HepG2 (cell line): Measurements from ENCODE around the gene TPP2. TPM values are rescaled to one million over a fixed set of nuclear protein-coding genes. Genes with fewer than 3 reads are reported as not detected.

ENCODE experiments used
- AKAP8 ChIP-seq: sonication (generic); formaldehyde crosslinking; IDR thresholded peaks from 2 replicates; pipeline ENCODE4 v1.5.1; 2020; ENCODE audit warnings: mild to moderate bottlenecking, missing genetic modification reagents
- BCL6 ChIP-seq: IDR thresholded peaks from 2 replicates; pipeline ENCODE4 v1.6.1; 2016; ENCODE audit warnings: missing genetic modification reagents, missing compliant biosample characterization
- CCDC6 ChIP-seq: sonication (generic); formaldehyde crosslinking; IDR thresholded peaks from 2 replicates; pipeline ENCODE4 v1.8.1; 2022; ENCODE audit warnings: mild to moderate bottlenecking, missing genetic modification reagents, moderate library complexity
- CEBPG ChIP-seq: IDR thresholded peaks from 2 replicates; pipeline ENCODE4 v1.6.1; 2016
- FOXO1 ChIP-seq: sonication (generic); formaldehyde crosslinking; IDR thresholded peaks from 2 replicates; pipeline ENCODE4 v1.4.0; 2020; ENCODE audit warnings: missing genetic modification reagents
- HNRNPUL1 ChIP-seq: fragments of 200-400 bp; formaldehyde crosslinking; IDR thresholded peaks from 2 replicates; pipeline ENCODE4 v1.6.1; 2017; ENCODE audit warnings: low read depth, mild to moderate bottlenecking, low read length, moderate library complexity
- IRF2 ChIP-seq: IDR thresholded peaks from 2 replicates; pipeline ENCODE4 v1.6.1; 2018; ENCODE audit warnings: missing genetic modification reagents, missing compliant biosample characterization
- MXD4 ChIP-seq: IDR thresholded peaks from 2 replicates; pipeline ENCODE4 v1.6.1; 2016; ENCODE audit warnings: mild to moderate bottlenecking, missing biosample characterization, missing genetic modification reagents
- NFIB ChIP-seq: sonication (generic); formaldehyde crosslinking; IDR thresholded peaks from 2 replicates; pipeline ENCODE4 v1.9.0; 2021; ENCODE audit warnings: missing genetic modification reagents, mild to moderate bottlenecking, borderline replicate concordance
- SAP130 ChIP-seq: IDR thresholded peaks from 2 replicates; pipeline ENCODE4 v1.6.1; 2016; ENCODE audit warnings: low read depth
- SUZ12 ChIP-seq: fragments of 150-350 bp; IDR thresholded peaks from 2 replicates; pipeline ENCODE4 v1.6.1; 2014; ENCODE audit warnings: low read depth, low read length
- TEAD3 ChIP-seq: optimal IDR thresholded peaks from 2 replicates; pipeline ENCODE3; 2016; ENCODE audit warnings: borderline replicate concordance
- ZMYM3 ChIP-seq: sonication (generic); formaldehyde crosslinking; IDR thresholded peaks from 2 replicates; pipeline ENCODE4 v1.5.1; 2020; ENCODE audit warnings: mild to moderate bottlenecking, missing genetic modification reagents
- ZNF253 ChIP-seq: sonication (generic); formaldehyde crosslinking; IDR thresholded peaks from 2 replicates; pipeline ENCODE4 v1.8.0; 2022; ENCODE audit warnings: mild to moderate bottlenecking, missing genetic modification reagents, borderline replicate concordance
- ZNF260 ChIP-seq: sonication (generic); formaldehyde crosslinking; IDR thresholded peaks from 2 replicates; pipeline ENCODE4 v1.4.0; 2020; ENCODE audit warnings: missing genetic modification reagents, low read depth, mild to moderate bottlenecking, borderline replicate concordance
- ZNF350 ChIP-seq: sonication (generic); formaldehyde crosslinking; IDR thresholded peaks from 2 replicates; pipeline ENCODE4 v1.4.0; 2020; ENCODE audit warnings: mild to moderate bottlenecking, low read depth, missing genetic modification reagents, borderline replicate concordance
- ZNF501 ChIP-seq: sonication (generic); formaldehyde crosslinking; IDR thresholded peaks from 2 replicates; pipeline ENCODE4 v1.5.1; 2020; ENCODE audit warnings: mild to moderate bottlenecking, moderate library complexity, missing genetic modification reagents
- ZNF607 ChIP-seq: sonication (generic); formaldehyde crosslinking; IDR thresholded peaks from 2 replicates; pipeline ENCODE4 v1.5.1; 2020; ENCODE audit warnings: missing genetic modification reagents, mild to moderate bottlenecking, borderline replicate concordance
- ZNF737 ChIP-seq: sonication (generic); formaldehyde crosslinking; IDR thresholded peaks from 2 replicates; pipeline ENCODE4 v1.5.0; 2020; ENCODE audit warnings: missing genetic modification reagents, mild to moderate bottlenecking, borderline replicate concordance
- polyA plus RNA-seq, 8 experiments: library from polyadenylated mRNA; depleted of rRNA in 3 of 8; stranded (reverse) in 7 of 8; unstranded in 1 of 8; fragments of >200 nt; fragmentation: Illumina TruSeq in 4 of 8; extraction: Trizol in 4 of 8; gene quantifications; 2 replicates each; pipeline versions ENCODE4 v1.2.1 to v1.2.3, GENCODE V29; 2011 to 2016; ENCODE audit warnings: low read depth in 4 of 8, missing spikeins in 1 of 8, mixed read lengths in 1 of 8; ENCODE audit not compliant: insufficient read depth in 1 of 8
- total RNA-seq, 5 experiments: library from RNA; depleted of rRNA; stranded (reverse); fragments of >200 nt; fragmentation: Illumina TruSeq; extraction: Trizol; gene quantifications; 2 replicates each; pipeline ENCODE4 v1.2.3, GENCODE V29; 2016; ENCODE audit warnings: low read depth in 1 of 5
- TF ChIP-seq, protein P1 (sequence below): sonication (generic); formaldehyde crosslinking; IDR thresholded peaks from 2 replicates; pipeline ENCODE4 v1.4.0; 2020; ENCODE audit warnings: mild to moderate bottlenecking, low read depth, missing genetic modification reagents
- TF ChIP-seq, protein P2 (sequence below): fragments of 450-650 bp; IDR thresholded peaks from 2 replicates; pipeline ENCODE4 v1.6.1; 2017
- TF ChIP-seq, protein P3 (sequence below): sonication (generic); formaldehyde crosslinking; IDR thresholded peaks from 2 replicates; pipeline ENCODE4 v1.4.0; 2020; ENCODE audit warnings: missing genetic modification reagents, borderline replicate concordance
- TF ChIP-seq, protein P4 (sequence below): sonication (generic); formaldehyde crosslinking; IDR thresholded peaks from 2 replicates; pipeline ENCODE4 v1.4.0; 2020; ENCODE audit warnings: missing genetic modification reagents

The TPP2 gene
- total and polyA plus RNA-seq, 2 of the 13 experiments (the other 11 are each of a cell fraction or from before 2014, with no cell fraction given), result 16.4 to 52.1 TPM

DNA sequence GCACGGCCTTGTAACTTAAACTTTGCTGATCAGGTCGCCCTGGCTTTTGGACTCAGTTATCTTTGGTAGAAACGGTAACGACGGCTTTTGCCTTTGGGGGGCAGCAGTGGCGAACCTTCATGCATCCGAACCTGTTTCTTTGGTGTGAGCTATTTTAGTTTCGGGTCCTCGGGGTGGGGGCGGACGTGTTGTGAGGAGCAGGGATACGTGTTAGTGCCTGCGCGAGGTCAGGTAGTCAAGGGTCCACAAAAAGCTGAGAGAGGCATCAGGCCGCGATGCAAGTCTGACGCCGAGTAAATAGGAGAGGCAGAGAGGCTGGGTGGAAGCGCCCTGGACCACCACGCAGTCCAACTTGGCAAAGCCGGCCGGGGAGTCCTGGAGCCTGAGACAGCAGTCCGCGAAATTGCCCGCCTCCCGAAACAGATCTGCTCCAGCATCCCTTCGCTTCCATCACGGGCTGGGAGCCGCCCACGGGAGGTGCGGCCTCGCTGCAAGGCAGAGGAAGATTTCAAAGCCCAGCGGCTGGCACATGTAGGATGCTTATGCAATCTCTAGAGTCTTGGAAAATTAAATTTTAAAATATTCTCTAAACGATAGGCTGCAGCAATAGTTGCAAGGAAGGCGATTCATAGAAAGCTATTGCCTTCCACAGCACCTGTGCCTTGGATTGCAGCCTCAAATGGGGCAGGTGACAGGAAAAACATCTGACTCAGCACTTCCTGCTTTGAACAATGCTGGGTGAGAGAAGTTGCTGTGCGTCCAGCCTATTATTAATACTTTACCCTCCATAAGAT lies 4.6 kb upstream of the TPP2 start (continued):
- no peak for TF ChIP-seq ZNF260
- no peak; the same call in 1 of the 2 replicates for TF ChIP-seq FOXO1
- TF ChIP-seq MXD4 (CRISPR knock-in tag), result 0 out of 2 replicates have a peak, but pooled peaks have one; percentile 60
- TF ChIP-seq, protein P1, sequence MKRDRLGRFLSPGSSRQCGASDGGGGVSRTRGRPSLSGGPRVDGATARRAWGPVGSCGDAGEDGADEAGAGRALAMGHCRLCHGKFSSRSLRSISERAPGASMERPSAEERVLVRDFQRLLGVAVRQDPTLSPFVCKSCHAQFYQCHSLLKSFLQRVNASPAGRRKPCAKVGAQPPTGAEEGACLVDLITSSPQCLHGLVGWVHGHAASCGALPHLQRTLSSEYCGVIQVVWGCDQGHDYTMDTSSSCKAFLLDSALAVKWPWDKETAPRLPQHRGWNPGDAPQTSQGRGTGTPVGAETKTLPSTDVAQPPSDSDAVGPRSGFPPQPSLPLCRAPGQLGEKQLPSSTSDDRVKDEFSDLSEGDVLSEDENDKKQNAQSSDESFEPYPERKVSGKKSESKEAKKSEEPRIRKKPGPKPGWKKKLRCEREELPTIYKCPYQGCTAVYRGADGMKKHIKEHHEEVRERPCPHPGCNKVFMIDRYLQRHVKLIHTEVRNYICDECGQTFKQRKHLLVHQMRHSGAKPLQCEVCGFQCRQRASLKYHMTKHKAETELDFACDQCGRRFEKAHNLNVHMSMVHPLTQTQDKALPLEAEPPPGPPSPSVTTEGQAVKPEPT (CRISPR knock-in tag), result no peak
- TF ChIP-seq, protein P2, sequence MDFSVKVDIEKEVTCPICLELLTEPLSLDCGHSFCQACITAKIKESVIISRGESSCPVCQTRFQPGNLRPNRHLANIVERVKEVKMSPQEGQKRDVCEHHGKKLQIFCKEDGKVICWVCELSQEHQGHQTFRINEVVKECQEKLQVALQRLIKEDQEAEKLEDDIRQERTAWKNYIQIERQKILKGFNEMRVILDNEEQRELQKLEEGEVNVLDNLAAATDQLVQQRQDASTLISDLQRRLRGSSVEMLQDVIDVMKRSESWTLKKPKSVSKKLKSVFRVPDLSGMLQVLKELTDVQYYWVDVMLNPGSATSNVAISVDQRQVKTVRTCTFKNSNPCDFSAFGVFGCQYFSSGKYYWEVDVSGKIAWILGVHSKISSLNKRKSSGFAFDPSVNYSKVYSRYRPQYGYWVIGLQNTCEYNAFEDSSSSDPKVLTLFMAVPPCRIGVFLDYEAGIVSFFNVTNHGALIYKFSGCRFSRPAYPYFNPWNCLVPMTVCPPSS, result no peak
- TF ChIP-seq ZNF253 (CRISPR knock-in tag), result no peak
- no peak for TF ChIP-seq AKAP8 (CRISPR knock-in tag)
- peak; percentile 64 for TF ChIP-seq CEBPG
- TF ChIP-seq, protein P3, sequence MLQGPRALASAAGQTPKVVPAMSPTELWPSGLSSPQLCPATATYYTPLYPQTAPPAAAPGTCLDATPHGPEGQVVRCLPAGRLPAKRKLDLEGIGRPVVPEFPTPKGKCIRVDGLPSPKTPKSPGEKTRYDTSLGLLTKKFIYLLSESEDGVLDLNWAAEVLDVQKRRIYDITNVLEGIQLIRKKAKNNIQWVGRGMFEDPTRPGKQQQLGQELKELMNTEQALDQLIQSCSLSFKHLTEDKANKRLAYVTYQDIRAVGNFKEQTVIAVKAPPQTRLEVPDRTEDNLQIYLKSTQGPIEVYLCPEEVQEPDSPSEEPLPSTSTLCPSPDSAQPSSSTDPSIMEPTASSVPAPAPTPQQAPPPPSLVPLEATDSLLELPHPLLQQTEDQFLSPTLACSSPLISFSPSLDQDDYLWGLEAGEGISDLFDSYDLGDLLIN (CRISPR knock-in tag), result no peak
- no peak for TF ChIP-seq SUZ12
- TF ChIP-seq NFIB, result no peak
- TF ChIP-seq TEAD3 (CRISPR knock-in tag), result peak; percentile 30
- TF ChIP-seq, protein P4, sequence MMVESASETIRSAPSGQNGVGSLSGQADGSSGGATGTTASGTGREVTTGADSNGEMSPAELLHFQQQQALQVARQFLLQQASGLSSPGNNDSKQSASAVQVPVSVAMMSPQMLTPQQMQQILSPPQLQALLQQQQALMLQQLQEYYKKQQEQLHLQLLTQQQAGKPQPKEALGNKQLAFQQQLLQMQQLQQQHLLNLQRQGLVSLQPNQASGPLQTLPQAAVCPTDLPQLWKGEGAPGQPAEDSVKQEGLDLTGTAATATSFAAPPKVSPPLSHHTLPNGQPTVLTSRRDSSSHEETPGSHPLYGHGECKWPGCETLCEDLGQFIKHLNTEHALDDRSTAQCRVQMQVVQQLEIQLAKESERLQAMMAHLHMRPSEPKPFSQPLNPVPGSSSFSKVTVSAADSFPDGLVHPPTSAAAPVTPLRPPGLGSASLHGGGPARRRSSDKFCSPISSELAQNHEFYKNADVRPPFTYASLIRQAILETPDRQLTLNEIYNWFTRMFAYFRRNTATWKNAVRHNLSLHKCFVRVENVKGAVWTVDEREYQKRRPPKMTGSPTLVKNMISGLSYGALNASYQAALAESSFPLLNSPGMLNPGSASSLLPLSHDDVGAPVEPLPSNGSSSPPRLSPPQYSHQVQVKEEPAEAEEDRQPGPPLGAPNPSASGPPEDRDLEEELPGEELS (CRISPR knock-in tag), result no peak
- TF ChIP-seq ZNF737 (CRISPR knock-in tag), result 0 out of 2 replicates have a peak, but pooled peaks have one; percentile 25
- peak; percentile 33; the same call in 1 of the 2 replicates for TF ChIP-seq ZNF350
- TF ChIP-seq ZMYM3 (CRISPR knock-in tag), result 0 out of 2 replicates have a peak, but pooled peaks have one; percentile 38
- TF ChIP-seq BCL6 (CRISPR knock-in tag), result no peak
- 0 out of 2 replicates have a peak, but pooled peaks have one; percentile 38 for TF ChIP-seq CCDC6 (CRISPR knock-in tag)
- TF ChIP-seq HNRNPUL1, result no peak
- TF ChIP-seq SAP130 (CRISPR knock-in tag), result peak; percentile 37
- TF ChIP-seq ZNF607 (CRISPR knock-in tag), result 0 out of 2 replicates have a peak, but pooled peaks have one; percentile 58
- peak; percentile 79 for TF ChIP-seq ZNF501 (CRISPR knock-in tag)
- 0 out of 2 replicates have a peak, but pooled peaks have one; percentile 10 for TF ChIP-seq IRF2 (CRISPR knock-in tag)
